ENCODE data around the gene ZSCAN30.
"Not testable (repeated sequence)": the region's sequence is repeated elsewhere in the genome, so short reads cannot be mapped to it uniquely, and the experiment has no call there.

The ZSCAN30 gene

GRCh38 chr18:35223797-35224196 is 66.2 kb downstream of the ZSCAN30 start:
- FAIRE-seq (no peak), DNase-seq (ENCODE audit: insufficient read length) (no peak)
- TF ChIP-seq POLR2A (IDR thresholded peaks at IDR 0.05; ENCODE audit: low read depth, low read length) (no peak), POLR2AphosphoS5 (IDR thresholded peaks at IDR 0.05; ENCODE audit: low read depth, low read length) (no peak), TAF1 (IDR thresholded peaks at IDR 0.05; ENCODE audit: borderline replicate concordance, low read depth, low read length) (no peak)

- no peak for TF ChIP-seq POLR2AphosphoS5 (IDR thresholded peaks at IDR 0.05; ENCODE audit: low read depth, low read length)
- TF ChIP-seq POLR2A (IDR thresholded peaks at IDR 0.05; ENCODE audit: low read depth, low read length), result no peak
- TF ChIP-seq TAF1 (IDR thresholded peaks at IDR 0.05; ENCODE audit: borderline replicate concordance, low read depth, low read length), result no peak
- no peak for DNase-seq (ENCODE audit: insufficient read length)
- FAIRE-seq, result no peak
Measured at GRCh38 chr18:35220424-35220823, 69.6 kb downstream of the ZSCAN30 start.

- FAIRE-seq; DNase-seq (ENCODE audit: insufficient read length): not testable (repeated sequence)
Measured at GRCh38 chr18:35219331-35219730, 70.7 kb downstream of the ZSCAN30 start.

- DNase-seq (ENCODE audit: insufficient read length); FAIRE-seq: not testable (repeated sequence)
Measured at GRCh38 chr18:35216611-35217010, 73.4 kb downstream of the ZSCAN30 start.

GRCh38 chr18:35215026-35215425 is 75.0 kb downstream of the ZSCAN30 start:
- DNase-seq (ENCODE audit: insufficient read length) (no peak), FAIRE-seq (no peak)
- TF ChIP-seq POLR2A (IDR thresholded peaks at IDR 0.05; ENCODE audit: low read depth, low read length) (no peak), POLR2AphosphoS5 (IDR thresholded peaks at IDR 0.05; ENCODE audit: low read depth, low read length) (no peak), TAF1 (IDR thresholded peaks at IDR 0.05; ENCODE audit: borderline replicate concordance, low read depth, low read length) (no peak)

GRCh38 chr18:35205746-35206458 is 84.1 kb downstream of the ZSCAN30 start:
- not testable (repeated sequence) for DNase-seq (ENCODE audit: insufficient read length); FAIRE-seq

- FAIRE-seq (no peak), DNase-seq (ENCODE audit: insufficient read length) (no peak)
- TF ChIP-seq POLR2AphosphoS5 (IDR thresholded peaks at IDR 0.05; ENCODE audit: low read depth, low read length) (no peak), POLR2A (IDR thresholded peaks at IDR 0.05; ENCODE audit: low read depth, low read length) (no peak), TAF1 (IDR thresholded peaks at IDR 0.05; ENCODE audit: borderline replicate concordance, low read depth, low read length) (no peak)
Measured at GRCh38 chr18:35205199-35205712, 84.8 kb downstream of the ZSCAN30 start.

GRCh38 chr18:35203067-35203466 is 87.0 kb downstream of the ZSCAN30 start:
- DNase-seq (ENCODE audit: insufficient read length), result no peak
- FAIRE-seq, result no peak
- no peak for TF ChIP-seq POLR2AphosphoS5 (IDR thresholded peaks at IDR 0.05; ENCODE audit: low read depth, low read length)

GRCh38 chr18:35201256-35201931 is 88.6 kb downstream of the ZSCAN30 start:
- TF ChIP-seq POLR2AphosphoS5 (IDR thresholded peaks at IDR 0.05; ENCODE audit: low read depth, low read length) (no peak), POLR2A (IDR thresholded peaks at IDR 0.05; ENCODE audit: low read depth, low read length) (no peak), TAF1 (IDR thresholded peaks at IDR 0.05; ENCODE audit: borderline replicate concordance, low read depth, low read length) (no peak)
- FAIRE-seq, result no peak
- no peak for DNase-seq (ENCODE audit: insufficient read length)
